Adrenal gland (tissue), 12 donors: ENCODE data around the gene TSPOAP1. TPM values are rescaled to one million over a fixed set of nuclear protein-coding genes. Genes with fewer than 3 reads are reported as not detected.

ENCODE experiments used
- DNase-seq, 7 donors: peaks; one replicate each; pipeline ENCODE4 v3.0.0-alpha.2; 2019 to 2020
- H3K27ac ChIP-seq, 5 donors: fragments of 200-600 bp; sonication (generic) in 4 of 5; 1 replicate in 3 of 5; 2 replicates in 2 of 5; pipeline versions ENCODE4 v1.5.1 to v1.8.0; 2016 to 2020; ENCODE audit warnings: mild to moderate bottlenecking in 1 of 5
- H3K27me3 ChIP-seq: fragments of 200-600 bp; 2 replicates; pipeline ENCODE4 v1.8.0; 2021
- H3K36me3 ChIP-seq, 2 donors: fragments of 200-600 bp; replicated peaks in 1 of 2; 1 replicate in 1 of 2; 2 replicates in 1 of 2; pipeline versions ENCODE4 v1.5.1 to v1.8.0; 2018 to 2022
- H3K4me1 ChIP-seq, 2 donors: fragments of 200-600 bp; replicated peaks in 1 of 2; 1 replicate in 1 of 2; 2 replicates in 1 of 2; pipeline versions ENCODE4 v1.5.1 to v1.8.0; 2018 to 2021
- H3K4me3 ChIP-seq, 4 donors: fragments of 200-600 bp; sonication (generic) in 3 of 4; one replicate each; pipeline ENCODE4 v1.5.1; 2016 to 2018
- H3K9me3 ChIP-seq, 3 donors: fragments of 200-600 bp; sonication (generic) in 1 of 3; replicated peaks in 1 of 3; 1 replicate in 2 of 3; 2 replicates in 1 of 3; pipeline versions ENCODE4 v1.5.1 to v1.8.0; 2016 to 2021
- POLR2A ChIP-seq, 2 donors: fragments of 450-650 bp; IDR thresholded peaks; one replicate each; pipeline ENCODE4 v1.6.1; 2017; ENCODE audit warnings: antibody characterized with exemption in 2 of 2, mild to moderate bottlenecking in 2 of 2, moderate library complexity in 1 of 2
- WGBS, 4 donors: extraction: QIAGEN DNeasy Blood & Tissue Kit in 2 of 4; methylation state at CpG; one replicate each; pipeline versions ENCODE4 v1.1.5 to v1.1.7; 2013 to 2017; 5-methylcytosine and 5-hydroxymethylcytosine counted together
- intact Hi-C, 2 donors: fragments of 100-400 bp; cut with DNase I; formaldehyde crosslinking; loops; one replicate each; pipeline versions ENCODE4 v1.14.1 to v1.15.0; 2022 to 2023
- polyA plus RNA-seq, 3 donors: library from polyadenylated mRNA; stranded (reverse); fragments of 200-250 nt in 2 of 3; fragments of 350-450 nt in 1 of 3; fragmentation: Illumina TruSeq in 1 of 3; extraction: RNeasy Lipid Tissue Mini Kit (QIAGEN cat#74804) in 1 of 3; gene quantifications; one replicate each; pipeline ENCODE4 v1.2.3, GENCODE V29; 2013 to 2014
- total RNA-seq, 9 donors: library from RNA; depleted of rRNA in 4 of 9; stranded (reverse); fragments of >200 nt in 4 of 9; fragments of 120-200 nt in 1 of 9; fragmentation: NEBNext Ultra II Directional in 1 of 9; extraction: Animal tissue kit (Norgen Biotek cat#: 25700) in 1 of 9; gene quantifications; one replicate each; pipeline versions ENCODE4 v1.1.0 to v1.2.4, GENCODE V29; 2013 to 2023
- TF ChIP-seq, protein P1 (sequence below), 6 experiments: fragments of 450-650 bp in 4 of 6; fragments of 200-600 bp in 2 of 6; sonication (generic) in 1 of 6; IDR thresholded peaks; 1 replicate in 5 of 6; 2 replicates in 1 of 6; pipeline versions ENCODE4 v1.5.1 to v1.8.0; 2016 to 2021; ENCODE audit warnings: antibody characterized with exemption in 6 of 6, mild to moderate bottlenecking in 2 of 6, moderate library complexity in 1 of 6
- donor health status: healthy with polysubstance abuse.
- donor health status: Bipolar disorder and iron deficiency.
- donor health status: DM: yes; HTN: yes; CAD: no.
- donor health status: DM: no; HTN: no; CAD: no.
- donor health status: DM: no; HTN: no; CAD: no.
- donor health status: DM: yes; HTN: yes; CAD: no.

TSPOAP1 gene
- total and polyA plus RNA-seq, 12 donors, result 4.7 to 140 (median 22.3) TPM

DNA sequence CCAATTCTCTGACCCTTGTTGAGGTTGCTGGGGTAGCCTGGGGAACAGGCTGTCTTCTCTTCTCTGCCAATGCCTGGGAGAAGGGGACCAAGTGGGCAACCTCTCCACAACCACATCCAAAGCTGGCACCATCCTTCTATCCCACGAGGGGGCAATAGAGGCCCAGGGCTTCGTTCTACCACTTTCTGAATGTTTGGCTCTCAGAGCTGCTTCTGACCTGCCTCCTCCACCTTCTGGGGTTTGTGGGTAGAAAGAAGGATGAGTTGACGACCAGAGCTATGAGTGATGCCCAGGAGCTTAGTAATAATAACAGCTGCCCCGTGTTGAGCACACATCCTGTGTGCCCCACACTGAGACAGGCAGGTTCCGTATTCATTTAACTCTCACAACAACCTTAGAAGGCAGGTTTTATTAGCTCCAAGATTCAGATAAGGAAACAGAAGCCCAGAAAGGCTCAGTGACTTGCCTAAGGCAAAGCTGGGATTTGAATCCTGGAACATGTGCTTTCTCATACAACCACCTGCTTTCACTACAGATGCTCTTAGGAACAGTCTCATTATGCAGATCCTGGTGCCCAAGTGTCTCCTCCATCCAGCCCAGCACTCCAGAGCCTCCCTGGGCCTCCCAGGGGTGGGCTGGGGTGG lies 11.1 kb downstream of the TSPOAP1 start:
- peak; percentile 40 to 74 (median 64) for DNase-seq
- 26 to 29% (median 28%) methylated on average over 4 to 5 of the region's 5 CpGs for WGBS, 4 donors
- H3K27me3 ChIP-seq, result no peaks in the 10 kb centered on the region
- TF ChIP-seq, protein P1, sequence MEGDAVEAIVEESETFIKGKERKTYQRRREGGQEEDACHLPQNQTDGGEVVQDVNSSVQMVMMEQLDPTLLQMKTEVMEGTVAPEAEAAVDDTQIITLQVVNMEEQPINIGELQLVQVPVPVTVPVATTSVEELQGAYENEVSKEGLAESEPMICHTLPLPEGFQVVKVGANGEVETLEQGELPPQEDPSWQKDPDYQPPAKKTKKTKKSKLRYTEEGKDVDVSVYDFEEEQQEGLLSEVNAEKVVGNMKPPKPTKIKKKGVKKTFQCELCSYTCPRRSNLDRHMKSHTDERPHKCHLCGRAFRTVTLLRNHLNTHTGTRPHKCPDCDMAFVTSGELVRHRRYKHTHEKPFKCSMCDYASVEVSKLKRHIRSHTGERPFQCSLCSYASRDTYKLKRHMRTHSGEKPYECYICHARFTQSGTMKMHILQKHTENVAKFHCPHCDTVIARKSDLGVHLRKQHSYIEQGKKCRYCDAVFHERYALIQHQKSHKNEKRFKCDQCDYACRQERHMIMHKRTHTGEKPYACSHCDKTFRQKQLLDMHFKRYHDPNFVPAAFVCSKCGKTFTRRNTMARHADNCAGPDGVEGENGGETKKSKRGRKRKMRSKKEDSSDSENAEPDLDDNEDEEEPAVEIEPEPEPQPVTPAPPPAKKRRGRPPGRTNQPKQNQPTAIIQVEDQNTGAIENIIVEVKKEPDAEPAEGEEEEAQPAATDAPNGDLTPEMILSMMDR (IDR thresholded peaks at IDR 0.05), result peak; percentile 38 to 77 (median 67)
- TF ChIP-seq POLR2A (IDR thresholded peaks at IDR 0.05), result no peak
- H3K4me1 ChIP-seq, result no peaks in the 10 kb centered on the region
- no peaks in the 10 kb centered on the region for H3K36me3 ChIP-seq
- H3K27ac ChIP-seq, result no peak overlapping the region
- no peak overlapping the region for H3K4me3 ChIP-seq
- H3K9me3 ChIP-seq, result no peaks in the 10 kb centered on the region
- intact Hi-C loops, result loop anchor here in 1 of 2 donors (5.0 kb wide), 1 partner anchor 130 kb away; no protein-coding TSS in a partner anchor

DNA sequence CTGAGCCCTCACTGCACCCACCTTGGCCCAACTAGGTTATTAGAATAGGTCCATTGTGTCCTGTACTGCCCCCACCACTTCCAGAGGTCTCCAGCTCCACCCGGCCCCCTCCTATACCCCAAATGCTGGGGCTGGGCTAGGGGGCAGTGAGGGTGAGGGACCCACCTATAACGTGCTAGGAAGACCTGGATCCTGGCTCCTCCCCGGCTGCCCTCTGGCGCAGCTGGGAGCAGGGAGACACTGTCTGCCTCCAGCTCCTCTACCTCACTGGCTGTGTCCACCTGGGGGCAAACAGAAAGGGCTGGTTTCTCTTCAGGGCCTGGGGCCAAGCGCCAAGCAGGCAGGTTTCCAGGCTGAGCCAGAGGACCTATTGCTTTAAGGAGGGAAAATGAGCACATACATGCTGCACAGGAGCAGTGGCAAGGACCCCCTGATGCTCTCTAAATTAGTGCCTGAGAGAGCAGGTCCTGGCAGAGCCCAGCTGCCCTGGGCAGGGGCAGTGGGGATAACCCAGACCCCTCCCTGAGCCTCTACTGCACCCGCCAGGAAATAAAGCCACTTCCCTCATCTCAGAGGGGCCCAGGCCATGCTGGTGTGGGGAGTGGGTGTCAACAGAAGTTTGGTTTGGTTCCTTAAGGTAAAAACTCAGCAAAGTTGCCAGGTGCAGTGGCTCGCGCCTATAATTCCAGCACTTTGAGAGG lies 12.2 kb downstream of the TSPOAP1 start:
- intact Hi-C loops, result loop anchor here in 1 of 2 donors (5.0 kb wide), 1 partner anchor 131 kb away; no protein-coding TSS in a partner anchor
- H3K27me3 ChIP-seq, result no peaks in the 10 kb centered on the region
- H3K36me3 ChIP-seq, result no peaks in the 10 kb centered on the region
- H3K27ac ChIP-seq, result no peak overlapping the region
- no peaks in the 10 kb centered on the region for H3K9me3 ChIP-seq
- peak in 4 of 7 donors; percentile 7 to 37 (median 16) for DNase-seq
- no peaks in the 10 kb centered on the region for H3K4me1 ChIP-seq
- TF ChIP-seq POLR2A (IDR thresholded peaks at IDR 0.05), result no peak
- TF ChIP-seq, protein P1 (IDR thresholded peaks at IDR 0.05), result no peak
- 84 to 91% (median 89%) methylated on average over 5 to 8 of the region's 8 CpGs for WGBS, 4 donors
- no peak overlapping the region for H3K4me3 ChIP-seq

DNA sequence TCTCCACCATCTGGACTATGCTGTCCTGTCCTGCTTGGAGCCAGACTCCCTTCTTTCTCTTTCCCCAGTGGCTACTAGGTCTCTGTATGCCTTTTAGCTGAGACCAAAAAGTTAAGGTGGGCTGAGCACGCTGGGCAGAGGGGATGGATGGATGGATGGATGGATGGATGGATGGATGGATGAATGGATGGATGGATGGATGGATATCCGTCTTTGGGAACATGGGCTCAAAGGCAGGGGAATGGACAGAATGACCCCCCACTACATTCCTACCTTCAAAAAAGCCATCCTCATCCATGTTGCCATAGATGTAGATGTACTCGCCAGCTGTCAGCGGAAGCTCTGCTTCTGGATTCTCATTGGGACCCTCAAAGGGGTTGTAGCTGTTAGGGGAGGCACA lies 12.8 kb downstream of the TSPOAP1 start:
- intact Hi-C loops, result loop anchor here (2.0 to 5.0 kb wide), 2 partner anchors 131 to 132 kb away; no protein-coding TSS in a partner anchor
- no peak for TF ChIP-seq POLR2A (IDR thresholded peaks at IDR 0.05)
- TF ChIP-seq, protein P1 (IDR thresholded peaks at IDR 0.05), result no peak
- Histone ChIP-seq H3K27ac (no peak overlapping the region), H3K9me3 (no peaks in the 10 kb centered on the region), H3K27me3 (no peaks in the 10 kb centered on the region), H3K4me3 (no peak overlapping the region), H3K36me3 (no peaks in the 10 kb centered on the region), H3K4me1 (no peaks in the 10 kb centered on the region)
- DNase-seq, result peak in 1 of 7 donors; percentile 4
- WGBS, 4 donors, result 91 to 96% (median 95%) methylated on average over 2 to 4 of the region's 4 CpGs

DNA sequence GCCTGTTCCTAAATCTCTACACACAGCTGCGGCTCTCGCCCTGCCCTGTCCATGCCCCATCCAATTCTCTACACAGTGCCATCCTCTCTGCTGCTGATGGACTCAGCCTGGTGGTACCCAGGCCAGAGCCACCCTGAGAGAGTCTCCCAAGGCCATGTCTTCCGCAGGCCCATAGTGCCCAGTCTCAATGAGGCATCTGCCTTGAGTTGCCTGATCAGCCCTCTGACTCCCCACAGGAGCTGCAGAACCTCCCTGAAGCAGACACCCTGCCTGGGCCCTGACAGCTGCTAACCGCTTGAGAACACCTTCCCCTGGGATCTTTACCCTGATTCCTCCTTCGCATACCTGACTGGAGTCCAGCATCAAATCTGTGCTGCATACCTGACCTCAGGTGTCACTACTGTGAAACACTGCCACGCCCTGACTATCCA lies 13.3 kb downstream of the TSPOAP1 start:
- TF ChIP-seq, protein P1 (IDR thresholded peaks at IDR 0.05), result no peak
- TF ChIP-seq POLR2A (IDR thresholded peaks at IDR 0.05), result no peak
- Histone ChIP-seq H3K4me1 (no peaks in the 10 kb centered on the region), H3K4me3 (no peak overlapping the region), H3K9me3 (no peaks in the 10 kb centered on the region), H3K27me3 (no peaks in the 10 kb centered on the region), H3K27ac (no peak overlapping the region), H3K36me3 (no peaks in the 10 kb centered on the region)
- peak in 2 of 7 donors; percentile 8 to 42 for DNase-seq
- 87 to 96% (median 95%) methylated on average over 6 of the region's 6 CpGs for WGBS, 4 donors
- intact Hi-C loops, result loop anchor here (2.0 to 5.0 kb wide), 2 partner anchors 132 kb away; no protein-coding TSS in a partner anchor
